ENCODE results near the gene TLNRD1.
"Not testable (repeated sequence)": the region's sequence is repeated elsewhere in the genome, so short reads cannot be mapped to it uniquely, and the experiment has no call there.

Gene TLNRD1

GRCh38 chr15:81000624-81001151, at the start of gene TLNRD1:
Gene TLNRD1 (plus strand): TSS chr15:81000923. CDS start chr15:81002272, 1,349 bp downstream.
- peak; percentile 94 for DNase-seq (ENCODE audit: low read depth)

- DNase-seq (ENCODE audit: low read depth), result no peak
These were observed 48.8 kb upstream of the TLNRD1 start for GRCh38 chr15:80951941-80952340.

- DNase-seq (ENCODE audit: low read depth), result no peak
These were observed 47.4 kb upstream of the TLNRD1 start for GRCh38 chr15:80953001-80953952.

DNA sequence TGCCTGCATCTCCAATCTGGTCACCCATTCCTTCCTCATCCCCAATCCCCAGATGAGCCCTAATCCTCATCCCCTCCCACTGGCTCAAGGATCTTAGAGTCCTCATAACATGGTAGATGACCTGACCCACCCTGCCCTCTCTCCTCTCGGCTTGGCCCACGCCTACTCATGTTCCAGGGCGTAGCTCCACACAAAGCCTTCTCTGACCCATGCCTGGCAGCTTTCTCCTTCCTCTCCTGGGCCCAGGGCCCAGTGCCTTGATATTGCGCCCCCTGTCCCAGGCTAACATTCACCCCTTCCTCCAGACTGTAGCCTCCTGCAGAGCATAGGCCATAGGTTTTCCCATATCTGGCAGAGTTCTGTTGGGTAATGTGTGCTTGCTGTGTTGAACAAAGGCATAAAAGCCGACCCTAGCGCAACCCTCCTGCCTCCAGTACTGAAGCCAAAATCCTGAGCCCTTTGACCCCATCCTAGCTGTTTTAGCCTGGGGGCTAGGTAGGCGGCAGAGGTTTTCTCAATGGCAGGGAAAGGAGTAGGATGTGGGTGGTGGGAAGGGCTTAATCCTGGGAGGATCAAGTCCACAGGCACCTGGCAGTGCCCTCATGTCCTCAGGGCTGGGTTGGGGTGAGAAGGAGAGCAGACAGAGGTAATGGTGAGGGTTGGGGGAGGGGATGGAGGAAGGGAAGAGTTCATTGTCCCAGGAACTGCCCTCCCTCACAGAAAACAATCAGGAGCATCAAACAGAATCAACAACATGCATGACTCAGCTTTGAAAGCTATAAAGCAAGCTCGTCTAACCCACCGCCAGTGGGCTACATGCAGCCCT, 46.6 kb upstream of the TLNRD1 start:
- peak; percentile 8 for DNase-seq (ENCODE audit: low read depth)

- DNase-seq (ENCODE audit: low read depth), result peak; percentile 94
These were observed 44.9 kb upstream of the TLNRD1 start for GRCh38 chr15:80955571-80956452.

GRCh38 chr15:80957556-80957955, 43.2 kb upstream of the TLNRD1 start:
- no peak for DNase-seq (ENCODE audit: low read depth)

DNA sequence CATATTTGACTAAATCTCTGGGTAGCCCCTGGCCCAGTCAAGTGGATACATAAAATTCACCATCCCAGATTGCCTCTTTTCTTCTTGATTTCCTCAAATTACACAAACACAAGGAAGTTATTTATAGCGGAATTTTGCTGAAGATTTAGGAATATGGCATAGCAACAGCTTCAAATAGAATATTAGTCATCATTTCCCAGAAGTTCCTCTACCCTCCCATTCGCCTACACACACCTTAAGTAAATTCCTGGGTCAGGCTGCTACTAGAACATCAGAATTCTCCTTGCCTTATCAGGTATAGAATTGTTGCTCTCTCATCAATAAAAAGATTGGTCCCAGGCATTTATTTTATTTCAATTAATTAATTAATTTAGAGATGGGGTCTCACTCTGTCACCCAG, 42.7 kb upstream of the TLNRD1 start:
- DNase-seq (ENCODE audit: low read depth), result no peak

DNA sequence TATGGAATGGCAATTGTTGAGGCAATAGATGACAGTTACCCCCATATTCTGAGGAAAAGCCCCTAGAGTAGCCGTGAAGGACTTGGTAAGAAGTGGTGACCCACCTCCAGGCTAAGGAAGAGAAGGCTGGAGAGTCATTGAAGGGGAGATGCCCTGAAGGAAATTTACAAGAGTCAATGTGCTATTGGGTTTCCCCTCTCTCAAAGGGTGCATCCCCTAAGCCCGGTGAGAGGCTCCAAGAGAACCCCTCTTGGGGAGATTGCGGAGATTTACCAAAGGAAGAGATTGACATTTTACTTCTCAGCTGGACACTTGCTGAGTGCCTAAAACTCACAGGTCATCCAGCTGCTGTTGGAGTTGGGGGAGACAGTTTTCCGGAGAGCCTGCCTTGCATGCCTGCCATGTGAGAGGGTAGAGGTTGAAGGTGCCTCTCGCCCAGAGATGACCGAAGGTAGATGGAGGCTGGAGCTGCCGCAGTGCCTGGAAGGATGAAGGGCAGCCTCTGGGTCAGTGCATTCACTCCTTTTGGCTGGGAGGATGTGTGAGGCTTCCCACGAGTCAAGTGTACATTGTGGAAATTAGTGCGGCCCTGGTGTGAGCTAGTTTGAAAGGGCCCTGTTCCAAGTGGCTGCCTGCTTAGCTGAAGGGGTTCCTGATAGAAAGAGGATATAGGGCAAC, 41.8 kb upstream of the TLNRD1 start:
- DNase-seq (ENCODE audit: low read depth), result no peak

DNA sequence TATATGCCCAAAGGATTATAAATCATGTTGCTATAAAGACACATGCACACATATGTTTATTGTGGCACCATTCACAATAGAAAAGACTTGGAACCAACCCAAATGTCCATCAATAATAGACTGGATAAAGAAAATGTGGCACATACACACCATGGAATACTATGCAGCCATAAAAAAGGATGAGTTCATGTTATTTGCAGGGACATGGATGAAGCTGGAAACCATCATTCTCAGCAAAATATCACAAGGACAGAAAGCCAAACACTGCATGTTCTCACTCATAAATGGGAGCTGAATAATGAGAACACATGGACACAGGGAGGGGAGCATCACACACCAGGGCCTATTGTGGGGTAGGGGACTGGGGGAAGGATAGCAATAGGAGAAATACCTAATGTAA, 35.3 kb upstream of the TLNRD1 start:
- DNase-seq (ENCODE audit: low read depth), result not testable (repeated sequence)

GRCh38 chr15:80966431-80967197, 34.1 kb upstream of the TLNRD1 start:
- DNase-seq (ENCODE audit: low read depth), result no peak

DNA sequence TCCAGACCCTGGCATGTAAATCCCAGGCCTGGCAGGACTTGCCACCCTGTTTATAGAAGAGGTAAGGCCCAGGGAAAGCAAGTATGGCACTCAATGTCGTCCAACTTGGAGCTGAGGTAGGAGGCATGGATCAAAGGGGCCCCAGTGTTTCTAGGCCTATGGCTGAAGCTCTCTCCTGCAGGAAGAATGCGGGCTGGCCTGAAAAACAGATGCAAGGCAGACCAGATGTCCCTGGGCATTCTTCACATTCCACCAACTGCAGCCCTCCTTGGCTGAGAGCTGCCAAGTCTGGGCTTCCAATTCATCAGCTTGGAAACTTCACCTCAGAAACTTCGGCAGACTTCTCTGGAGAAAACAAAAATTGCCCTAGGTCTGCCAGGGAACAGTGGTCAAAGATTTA, 33.3 kb upstream of the TLNRD1 start:
- DNase-seq (ENCODE audit: low read depth), result no peak

DNA sequence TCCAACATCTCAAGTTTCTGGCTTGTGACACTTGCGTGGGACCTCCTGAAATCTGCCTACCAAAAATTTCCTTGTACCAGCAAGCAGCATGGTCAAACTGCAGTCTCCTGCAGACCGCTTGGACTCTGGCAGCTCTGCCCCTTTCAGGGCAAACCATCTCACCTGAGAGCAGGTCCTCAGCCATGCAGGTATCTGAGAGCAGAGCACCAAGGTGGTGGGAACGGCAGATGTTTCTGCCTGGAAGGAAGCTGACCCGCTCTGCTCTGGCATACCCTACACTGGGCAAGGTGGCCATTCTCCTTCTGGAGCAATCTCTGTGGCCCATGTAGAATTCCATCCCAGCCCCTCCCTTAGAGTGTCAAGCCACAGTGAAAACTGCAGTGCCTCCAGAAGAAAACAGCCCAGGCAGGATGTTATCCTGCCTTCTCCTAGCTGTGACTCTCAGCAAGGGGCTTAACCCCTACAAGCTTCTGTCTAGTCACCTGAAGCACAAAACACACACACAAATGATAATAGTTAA, 32.7 kb upstream of the TLNRD1 start:
- DNase-seq (ENCODE audit: low read depth), result no peak

DNA sequence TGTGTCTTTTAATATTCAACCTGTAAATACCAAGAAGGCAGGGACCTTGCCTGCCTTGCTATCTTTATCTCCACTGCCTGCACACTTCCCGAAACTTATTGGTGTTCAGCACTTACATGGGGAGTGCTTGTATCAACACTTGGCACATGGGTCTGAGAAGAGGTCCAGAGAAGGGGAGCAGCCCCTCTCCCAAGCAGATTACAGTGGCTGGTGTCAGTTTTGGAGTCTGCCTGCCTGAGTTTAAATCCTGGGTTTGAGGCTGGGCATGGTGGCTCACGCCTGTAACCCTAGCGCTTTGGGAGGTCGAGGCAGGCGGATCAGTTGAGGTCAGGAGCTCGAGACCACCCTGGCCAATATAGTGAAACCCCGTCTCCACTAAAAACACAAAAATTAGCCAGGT, 31.4 kb upstream of the TLNRD1 start:
- no peak for DNase-seq (ENCODE audit: low read depth)

DNA sequence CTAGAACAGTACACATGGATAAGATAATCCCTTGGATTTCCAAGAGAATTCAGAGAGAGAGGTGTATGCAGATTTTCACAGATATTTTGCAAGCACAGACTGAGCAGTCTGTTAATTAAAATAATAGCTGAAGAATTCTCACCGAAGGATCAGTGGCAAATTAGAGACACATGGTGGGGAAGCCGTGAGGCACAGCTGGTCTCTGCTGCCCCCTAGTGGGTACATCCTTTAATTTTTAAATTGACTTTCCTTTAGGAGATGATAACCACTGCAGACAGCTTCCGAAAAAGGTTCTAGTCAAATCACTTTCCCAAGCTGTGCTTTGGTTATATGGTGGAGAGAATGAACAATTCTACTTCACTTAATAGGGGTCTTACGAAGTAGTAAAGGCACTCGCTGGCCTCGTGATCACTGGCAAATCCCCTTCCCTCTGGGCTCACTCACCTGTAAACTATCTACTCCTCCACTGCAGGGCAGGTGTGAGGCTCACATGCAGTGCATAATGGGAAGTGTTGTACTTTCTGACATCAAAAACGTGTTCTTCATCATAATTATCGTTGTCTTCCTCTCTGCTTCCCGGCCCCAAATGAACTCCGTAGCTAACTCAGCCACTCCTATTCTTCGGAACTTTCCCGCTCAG, 30.6 kb upstream of the TLNRD1 start:
- peak; percentile 65 for DNase-seq (ENCODE audit: low read depth)

- no peak for DNase-seq (ENCODE audit: low read depth)
These were observed 30.1 kb upstream of the TLNRD1 start for GRCh38 chr15:80970658-80971057.

GRCh38 chr15:80971143-80971542, 29.6 kb upstream of the TLNRD1 start:
- no peak for DNase-seq (ENCODE audit: low read depth)

GRCh38 chr15:80972276-80972675, 28.4 kb upstream of the TLNRD1 start:
- no peak for DNase-seq (ENCODE audit: low read depth)

- peak; percentile 12 for DNase-seq (ENCODE audit: low read depth)
These were observed 25.8 kb upstream of the TLNRD1 start for GRCh38 chr15:80974914-80975313.

DNA sequence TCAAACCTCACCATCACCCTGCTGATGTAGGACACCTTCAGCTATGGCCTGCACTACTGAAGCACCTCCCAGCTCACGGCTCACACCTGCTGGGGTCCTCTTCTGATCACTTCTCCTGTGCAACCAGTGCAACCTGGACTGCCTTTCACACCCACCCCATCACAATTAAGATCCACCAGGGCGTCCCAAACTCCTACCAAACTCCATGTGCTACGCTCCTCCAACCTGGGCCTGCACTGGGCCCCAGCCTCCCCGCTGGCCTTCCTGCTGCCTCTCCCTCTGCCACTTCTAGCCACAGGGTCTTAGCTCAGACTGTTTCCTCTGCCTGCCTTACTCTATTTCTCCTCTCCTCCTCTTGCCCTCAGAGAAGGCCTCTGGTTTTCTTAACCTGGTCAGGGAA, 23.9 kb upstream of the TLNRD1 start:
- no peak for DNase-seq (ENCODE audit: low read depth)

DNA sequence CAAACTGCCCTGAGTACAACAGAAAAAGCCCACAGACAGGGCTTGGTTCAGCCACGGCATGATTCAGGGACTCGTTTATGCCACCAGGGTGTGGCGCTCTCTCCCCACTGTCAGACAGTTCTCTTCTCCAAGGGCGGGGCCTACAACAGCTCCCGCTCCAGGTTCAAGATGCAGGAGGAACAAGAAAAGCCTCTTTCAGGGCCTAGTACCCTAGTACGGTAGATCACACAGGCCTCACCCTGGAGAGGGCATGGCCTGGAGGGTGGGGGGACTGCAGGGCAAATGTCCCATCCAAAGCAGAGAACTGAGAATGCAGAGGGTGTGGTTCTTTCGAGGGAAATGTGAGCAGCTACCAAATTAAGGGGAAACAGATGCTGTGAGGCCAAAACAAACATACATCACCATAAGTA, 23.1 kb upstream of the TLNRD1 start:
- peak; percentile 58 for DNase-seq (ENCODE audit: low read depth)
